Left renal pelvis (tissue), 4 donors: Measurements from ENCODE around the gene PRR5. TPM values are rescaled to one million over a fixed set of nuclear protein-coding genes. Genes with fewer than 3 reads are reported as not detected.

ENCODE experiments used
- DNase-seq, 4 donors: peaks; one replicate each; pipeline ENCODE4 v3.0.0-alpha.2; 2013; ENCODE audit warnings: low read depth in 4 of 4, low spot score in 3 of 4
- polyA plus RNA-seq, 4 donors: library from polyadenylated mRNA; unstranded; fragments of 120-200 nt; gene quantifications; one replicate each; pipeline ENCODE4 v1.2.1, GENCODE V29; 2013; ENCODE audit not compliant: insufficient read length in 4 of 4

Gene PRR5
- polyA plus RNA-seq, 4 donors, result 18.7 to 36.9 (median 21.2) TPM

DNA sequence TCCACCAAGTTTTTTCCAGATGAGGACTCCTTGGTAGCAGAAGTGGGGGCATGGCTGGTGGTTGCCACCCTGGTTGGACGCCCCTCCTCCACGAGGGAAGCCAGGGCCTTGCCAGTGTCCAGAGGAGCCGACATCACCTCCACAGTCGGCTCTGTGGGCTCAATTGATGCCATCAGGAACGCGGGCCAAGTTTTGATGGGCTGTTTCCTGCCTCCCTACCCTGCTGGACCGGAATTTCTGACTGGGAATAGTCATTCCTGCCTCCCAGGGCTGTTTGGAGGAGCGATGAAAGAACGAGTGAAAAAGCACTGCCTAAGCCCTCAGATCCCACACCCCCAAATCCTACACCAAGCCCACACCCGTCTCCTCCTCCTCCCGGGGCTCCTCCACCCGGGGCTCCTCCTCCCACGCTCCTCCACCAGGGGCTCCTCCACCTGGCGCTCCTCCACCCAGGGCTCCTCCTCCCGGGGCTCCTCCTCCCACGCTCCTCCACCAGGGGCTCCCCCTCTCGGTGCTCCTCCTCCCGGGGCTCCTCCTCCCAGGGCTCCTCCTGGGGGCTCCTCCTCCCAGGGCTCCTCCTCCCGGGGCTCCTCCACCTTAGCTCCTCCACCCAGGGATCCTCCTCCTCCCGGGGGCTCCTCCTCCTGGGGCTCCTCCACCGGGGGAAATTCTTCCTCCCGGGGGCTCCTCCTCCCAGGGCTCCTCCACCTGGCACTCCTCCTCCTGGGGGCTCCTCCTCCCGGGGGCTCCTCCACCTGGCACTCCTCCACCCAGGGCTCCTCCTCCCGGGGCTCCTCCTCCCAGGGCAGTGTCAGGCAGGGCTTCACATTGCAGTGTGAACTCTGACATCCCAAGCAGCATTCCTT lies 10.0 kb upstream of the PRR5 start:
- DNase-seq, result no peak

DNA sequence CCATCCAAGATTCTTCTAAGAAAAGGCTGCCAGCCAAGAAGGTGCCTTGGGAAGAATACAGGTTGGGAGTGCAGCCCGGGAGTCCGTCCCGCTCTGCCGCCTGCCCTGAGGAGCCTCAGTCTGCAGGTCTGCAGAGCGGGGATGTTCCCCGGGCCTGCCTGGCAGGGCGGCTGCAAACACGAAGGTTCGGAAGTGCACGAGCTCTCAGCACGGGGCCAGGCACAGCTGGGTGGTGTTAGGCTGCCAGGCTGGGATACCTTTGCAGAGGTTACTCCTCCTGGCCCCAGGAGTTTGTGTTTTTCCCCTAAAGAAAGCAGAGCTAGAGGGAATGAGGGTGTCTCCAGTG lies 9.4 kb upstream of the PRR5 start:
- DNase-seq, result no peak

DNA sequence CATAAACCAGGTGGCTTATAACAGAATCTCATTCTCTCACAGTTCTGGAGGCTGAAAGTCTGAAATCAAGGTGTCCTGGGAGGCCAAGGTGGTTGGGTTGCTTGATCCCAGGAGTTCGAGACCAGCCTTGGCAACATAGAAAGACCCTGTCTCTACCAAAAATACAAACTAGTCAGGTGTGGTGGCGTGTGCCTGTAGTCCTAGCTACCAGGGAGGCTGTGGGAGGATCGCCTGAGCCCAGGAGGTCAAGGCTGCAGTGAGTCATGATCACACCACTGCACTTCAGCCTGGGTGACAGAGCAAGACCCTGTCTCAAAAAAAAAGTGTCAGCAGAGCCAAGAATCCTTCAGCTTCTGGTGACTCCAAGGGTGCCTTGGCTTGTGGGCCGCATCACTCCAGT lies 8.9 kb upstream of the PRR5 start:
- no peak for DNase-seq

DNA sequence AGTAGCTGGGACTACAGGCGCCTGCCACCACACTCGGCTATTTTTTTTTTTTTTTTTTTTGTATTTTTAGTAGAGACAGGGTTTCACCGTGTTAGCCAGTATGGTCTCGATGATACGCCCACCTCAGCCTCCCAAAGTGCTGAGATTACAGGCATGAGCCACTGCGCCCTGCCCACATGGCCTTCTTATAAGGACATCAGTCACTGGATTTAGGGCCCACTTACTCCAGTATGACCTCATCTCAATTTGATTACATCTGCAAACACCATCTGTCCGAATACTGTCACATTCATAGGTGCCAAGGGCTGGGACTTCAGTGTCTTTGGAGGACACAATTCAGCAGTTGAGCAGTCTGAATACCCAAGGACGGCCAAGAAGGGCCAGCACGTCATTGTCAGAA lies 8.2 kb upstream of the PRR5 start:
- DNase-seq, result no peak

DNA sequence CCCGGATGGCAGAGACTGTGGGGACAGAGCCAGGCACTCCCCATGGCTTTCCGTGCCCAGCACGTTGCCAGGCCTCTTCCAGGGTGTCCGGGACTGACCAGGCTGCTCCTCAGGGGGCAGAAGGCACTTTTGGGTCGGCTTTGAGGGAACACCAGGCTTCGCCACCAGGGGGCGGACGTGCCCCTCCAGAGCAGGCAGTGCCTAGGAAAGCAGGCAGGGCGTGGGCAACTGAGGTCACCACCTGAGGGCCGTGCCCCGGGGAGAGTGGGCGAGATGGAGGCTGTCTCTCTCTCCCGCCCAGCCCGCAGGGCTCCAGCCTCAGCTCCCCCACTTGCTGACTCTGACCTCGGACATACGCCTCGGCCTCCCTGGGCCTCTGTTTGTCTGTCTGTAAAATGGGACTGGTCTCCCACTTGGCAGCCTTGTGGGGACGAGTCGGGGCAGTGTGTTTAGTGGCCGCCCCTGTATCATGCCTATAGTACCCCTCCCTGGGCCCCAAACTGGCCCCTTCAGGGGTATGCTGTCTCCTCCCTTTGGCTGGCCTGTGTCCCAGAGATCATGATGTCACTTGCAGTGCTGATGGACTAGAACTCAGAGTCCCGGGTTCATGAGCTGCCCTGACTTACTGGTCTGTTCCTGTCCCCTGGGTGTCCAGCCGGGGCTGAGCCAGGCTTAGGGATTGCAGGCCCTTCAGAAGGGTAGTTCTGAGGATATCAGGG lies 4.4 kb upstream of the PRR5 start:
- no peak for DNase-seq

DNA sequence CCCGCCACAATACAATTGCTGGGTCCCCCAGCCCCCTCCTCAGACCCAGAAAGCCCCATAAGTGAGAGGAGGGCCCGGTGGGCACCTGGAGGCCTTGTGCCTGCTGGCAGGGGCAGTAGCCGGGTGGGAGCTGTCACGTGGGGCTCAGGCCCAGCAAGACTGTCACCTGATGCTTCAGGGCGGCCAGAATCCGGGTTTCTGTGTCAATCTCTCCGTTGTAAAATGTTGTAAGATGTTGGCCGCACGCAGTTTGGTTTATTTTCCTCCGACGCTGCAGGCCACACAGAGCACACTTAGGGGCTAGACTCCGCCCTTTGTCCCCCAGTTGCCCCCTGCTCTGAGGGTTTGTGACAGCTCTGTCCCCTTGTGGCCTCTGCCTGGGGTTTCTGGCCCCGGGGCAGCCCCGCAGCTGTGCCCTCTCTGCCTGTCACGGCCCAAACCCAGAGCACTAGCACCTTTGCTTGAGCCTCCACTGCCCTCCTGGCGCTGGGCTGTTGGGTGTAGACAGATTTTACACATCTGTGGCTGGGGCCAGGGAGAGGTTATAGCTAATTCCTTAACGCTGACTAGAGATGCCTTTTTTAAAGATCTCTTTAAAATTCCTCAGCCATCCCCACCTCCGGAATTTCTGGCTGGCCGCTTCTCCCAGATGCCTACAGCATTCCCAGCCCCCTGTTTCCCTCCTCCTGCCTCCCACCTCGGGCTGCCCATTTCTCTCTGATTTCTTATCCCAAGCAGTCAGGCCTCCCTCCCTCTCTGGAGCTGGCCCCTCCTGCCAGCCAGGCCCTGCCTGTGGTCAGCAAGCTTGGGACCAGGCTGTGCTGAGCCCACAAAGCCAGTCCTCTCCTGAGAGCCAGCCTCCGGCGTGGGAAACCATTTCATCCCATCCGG lies 3.2 kb upstream of the PRR5 start:
- DNase-seq, result no peak

DNA sequence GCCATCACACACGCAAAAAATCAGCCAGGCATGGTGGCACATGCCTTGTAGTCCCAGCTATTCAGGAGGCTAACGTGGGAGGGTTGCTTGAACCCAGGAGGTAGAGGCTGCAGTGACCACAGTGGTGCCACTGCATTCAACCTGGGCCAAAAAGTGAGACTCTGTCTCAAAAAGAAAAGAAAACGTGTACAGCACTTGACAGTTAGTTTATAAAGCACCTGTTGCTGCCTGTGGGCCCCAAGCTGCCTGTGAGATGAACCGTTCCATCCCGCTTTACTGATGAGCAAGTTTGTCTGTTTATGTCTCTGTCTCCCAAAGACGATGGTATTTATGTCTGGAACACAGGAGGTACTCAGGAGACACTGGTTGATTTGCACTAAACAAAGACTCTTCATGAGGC lies 1.5 kb upstream of the PRR5 start:
- DNase-seq, result no peak

DNA sequence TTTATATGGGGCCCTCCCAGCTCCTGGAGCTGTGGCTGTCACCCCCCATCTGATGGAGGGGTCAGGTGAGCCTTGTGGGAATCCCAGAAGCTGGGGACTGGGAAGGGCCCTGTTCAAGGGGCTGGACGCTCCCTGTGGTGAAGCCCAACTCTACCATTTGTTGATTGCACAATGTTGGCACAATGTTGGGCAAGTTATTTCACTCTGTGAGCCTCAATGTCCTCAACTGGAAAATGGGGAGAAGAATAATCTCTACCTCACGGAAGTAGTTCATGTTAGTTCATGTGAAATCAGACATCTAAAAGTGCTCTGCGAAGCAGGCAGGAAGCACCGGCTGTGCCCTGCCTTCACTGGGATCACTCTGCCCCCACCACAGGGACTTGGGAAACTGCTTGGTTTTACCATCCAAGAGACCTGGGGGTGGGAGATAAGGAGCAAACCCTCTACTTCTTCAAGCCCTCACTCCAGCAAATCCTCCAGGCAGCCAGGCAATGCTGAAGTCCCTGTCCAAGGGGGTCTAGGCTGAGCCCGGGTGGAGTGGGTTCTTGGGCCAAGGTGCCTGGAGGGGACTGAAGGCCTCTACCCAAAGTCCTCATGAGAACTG lies 715 bp upstream of the PRR5 start:
- DNase-seq, result no peak

DNA sequence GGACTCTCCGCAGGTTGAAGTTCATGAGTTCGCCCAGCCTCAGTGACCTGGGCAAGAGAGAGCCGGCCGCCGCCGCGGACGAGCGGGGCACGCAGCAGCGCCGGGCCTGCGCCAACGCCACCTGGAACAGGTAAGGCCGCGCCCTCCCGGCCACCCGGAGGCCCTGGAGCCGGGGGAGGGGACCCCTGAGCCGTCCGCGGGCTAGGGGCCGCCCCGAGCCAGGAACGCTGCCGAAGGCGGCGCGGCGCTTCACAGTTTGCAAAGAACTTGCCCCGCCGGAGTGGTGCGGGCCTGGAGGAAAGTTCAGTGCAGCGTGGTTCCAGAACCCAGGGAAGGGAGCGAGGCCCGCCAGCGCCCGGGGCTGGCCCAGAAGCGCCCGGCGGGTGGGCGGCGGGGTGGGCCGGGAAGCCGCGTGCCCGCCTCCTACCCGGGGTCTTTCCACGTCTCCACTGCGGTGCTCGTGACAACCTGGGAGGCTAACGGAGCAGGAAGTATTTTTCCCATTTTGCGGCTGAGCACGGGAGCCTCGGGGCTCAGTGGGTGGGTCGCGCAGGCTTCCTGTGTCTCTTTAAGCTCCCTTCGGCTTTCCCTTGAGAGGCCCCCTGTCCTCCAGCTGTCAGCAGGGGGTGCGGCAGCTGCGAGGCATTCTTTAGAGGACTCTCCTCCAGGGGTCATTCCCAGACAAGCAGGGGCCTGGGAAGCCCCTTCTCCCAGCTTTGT lies 635 bp downstream of the PRR5 start:
- no peak for DNase-seq

DNA sequence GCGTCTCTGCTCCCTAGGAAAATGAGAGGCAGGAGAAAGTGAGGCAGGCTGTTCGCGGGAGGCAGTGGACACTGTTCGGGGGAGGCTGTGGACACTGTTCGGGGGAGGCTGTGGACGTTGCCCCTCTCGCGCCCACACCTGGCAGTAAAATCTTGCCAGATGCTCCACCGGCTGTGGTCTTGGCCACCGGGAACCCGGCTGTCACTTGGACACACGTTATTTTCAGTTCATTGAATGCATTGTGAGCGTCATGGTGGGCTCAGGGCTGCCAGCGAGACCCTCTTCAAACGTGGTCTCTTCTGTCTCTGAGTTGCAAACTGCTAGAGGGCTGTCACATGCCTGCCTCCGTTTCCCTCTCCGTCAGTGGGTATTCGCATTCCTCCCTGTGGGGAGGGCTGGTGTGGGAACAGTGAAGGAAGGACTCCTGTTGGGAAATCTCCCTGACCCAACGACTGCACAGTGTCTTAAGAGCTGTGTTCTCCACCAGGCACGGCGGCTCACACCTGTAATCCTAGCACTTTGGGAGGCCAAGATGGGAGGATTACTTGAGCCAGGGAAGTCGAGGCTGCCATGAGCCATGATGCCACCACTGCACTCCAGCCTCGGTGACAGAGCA lies 1.4 kb downstream of the PRR5 start:
- no peak for DNase-seq

DNA sequence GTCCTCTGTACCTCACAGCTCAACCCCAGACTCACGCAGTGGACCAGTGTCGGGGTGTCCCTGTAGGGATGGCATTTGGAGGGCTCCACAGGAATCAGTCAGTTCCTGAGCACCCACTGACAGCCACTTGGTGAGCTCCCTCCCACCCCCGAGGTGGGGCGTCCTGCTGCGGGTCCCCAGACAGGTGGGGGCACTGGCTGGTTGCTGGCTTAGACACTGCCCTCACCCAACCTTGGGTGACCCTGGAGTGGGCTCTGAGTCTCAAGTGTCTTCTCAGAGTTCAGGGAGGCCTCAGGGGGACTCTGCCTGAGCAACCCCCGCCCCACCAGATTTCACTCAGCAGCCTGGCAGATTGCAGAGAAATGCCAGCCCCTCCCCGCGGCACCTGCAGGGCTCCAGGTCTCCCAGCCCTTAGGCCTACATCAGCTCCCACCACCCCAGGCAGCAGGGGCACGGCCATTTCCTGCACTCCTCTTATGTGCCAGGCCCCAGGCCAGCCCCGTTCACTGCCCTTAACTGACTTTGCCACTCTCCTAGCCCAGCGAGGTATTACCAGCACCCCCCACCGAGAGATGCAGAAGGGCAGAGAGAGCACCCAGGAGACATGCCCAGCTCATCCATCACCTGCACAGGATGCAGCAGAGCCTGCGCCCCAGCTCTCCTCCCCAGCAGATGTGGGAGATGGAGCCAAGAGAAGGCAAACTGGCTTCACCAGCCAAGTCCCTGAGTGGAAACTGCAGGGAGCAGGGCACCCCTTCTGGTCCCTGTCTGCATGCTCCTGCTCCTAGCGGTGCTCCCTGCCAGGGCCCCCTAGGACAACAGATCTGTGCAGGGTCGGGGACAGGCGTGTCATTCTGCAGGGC lies 2.4 kb downstream of the PRR5 start:
- no peak for DNase-seq

DNA sequence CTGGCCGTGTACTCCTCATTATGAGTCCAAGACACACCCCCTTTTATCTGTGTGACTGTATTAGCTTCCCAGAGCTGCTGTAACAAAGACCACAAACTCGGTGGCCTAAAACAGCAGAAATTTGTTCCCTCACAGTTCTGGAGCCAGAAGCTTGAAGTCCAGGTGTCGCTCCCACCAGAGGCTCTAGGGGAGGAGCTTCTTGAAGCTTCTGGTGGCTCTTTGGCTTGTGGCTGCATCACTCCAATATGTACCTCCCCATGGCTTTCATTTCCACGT lies 3.0 kb downstream of the PRR5 start:
- DNase-seq, result no peak

DNA sequence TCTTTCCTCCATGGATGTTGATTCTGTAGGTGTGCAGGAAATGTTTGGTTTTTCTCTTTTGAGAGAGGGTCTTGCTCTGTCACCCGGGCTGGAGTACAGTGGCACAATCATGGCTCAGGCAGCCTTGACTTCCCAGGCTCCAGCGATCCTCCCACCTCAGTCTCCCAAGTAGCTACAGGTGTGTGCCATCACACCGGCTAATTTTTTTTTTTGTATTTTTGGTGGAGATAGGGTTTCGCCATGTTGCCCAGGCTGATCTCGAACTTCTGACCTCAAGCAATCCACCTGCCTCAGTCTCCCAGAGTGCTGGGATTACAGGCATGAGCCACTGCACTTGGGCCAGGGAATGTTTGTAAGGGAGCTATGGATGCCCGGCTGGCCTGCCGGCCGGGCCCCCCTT lies 4.5 kb downstream of the PRR5 start:
- DNase-seq, result no peak

DNA sequence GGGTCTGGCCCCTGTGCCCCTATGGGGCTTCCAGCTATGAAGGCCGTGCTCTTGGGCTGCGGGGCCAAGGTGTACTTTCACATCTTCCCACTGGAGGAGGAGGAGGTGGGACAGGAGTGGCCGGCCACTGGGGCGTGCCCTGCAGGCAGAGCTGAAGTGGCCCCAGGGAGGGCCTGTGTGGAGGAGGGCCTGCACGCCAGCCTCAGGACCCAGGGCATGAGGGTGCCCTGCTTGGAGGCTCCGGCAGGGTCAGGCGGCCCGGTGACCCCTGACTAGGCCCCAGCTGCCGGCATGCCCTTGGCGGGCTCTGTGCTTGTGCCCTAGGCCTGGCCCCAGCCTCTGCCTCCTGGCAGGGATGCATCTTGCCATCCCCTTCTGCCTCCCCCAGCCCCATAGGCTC lies 5.2 kb downstream of the PRR5 start:
- no peak for DNase-seq

DNA sequence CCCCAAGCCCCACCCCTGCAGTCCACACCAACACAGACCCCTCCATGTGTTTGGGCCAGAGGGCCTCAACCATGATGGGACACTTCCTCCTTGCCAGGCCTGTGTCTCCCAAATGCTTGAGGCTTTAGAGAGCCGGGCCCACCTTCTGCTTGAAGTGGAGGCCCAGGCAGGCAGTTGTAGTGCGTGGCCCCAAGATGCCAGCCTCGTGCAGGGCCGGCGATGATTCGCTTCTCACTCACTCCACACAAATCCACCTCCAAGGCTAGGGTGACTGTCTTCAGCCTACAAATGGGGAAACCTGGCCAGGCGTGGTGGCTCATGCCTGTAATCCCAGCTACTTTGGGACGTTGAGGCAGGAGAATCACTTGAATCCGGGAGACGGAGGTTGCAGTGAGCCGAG lies 5.7 kb downstream of the PRR5 start:
- no peak for DNase-seq

DNA sequence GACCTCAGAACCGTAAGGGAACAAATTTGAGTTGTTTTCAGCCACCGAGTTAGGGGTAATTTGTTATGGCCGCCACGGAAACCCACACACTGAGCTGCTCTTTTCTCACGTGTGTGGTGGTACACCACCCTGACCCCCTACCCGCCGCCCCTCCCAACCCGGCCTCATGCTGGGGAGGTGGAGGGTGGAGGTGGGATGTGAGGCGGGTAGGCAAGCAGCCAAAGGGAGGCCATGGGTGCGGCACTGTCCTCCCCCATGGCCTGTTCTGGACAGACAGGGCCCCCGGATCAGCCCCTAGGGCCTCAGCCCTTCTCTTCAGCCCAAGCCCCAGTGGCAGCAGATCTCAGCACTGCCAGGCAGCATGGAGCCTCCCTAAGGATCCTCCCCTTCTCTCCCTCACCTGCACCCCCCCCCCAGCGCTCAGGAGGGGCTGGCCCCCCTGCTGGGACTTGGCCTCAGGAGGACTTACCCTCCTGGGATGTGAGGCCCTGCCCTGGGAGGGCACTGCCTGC lies 7.9 kb downstream of the PRR5 start:
- DNase-seq, result no peak

DNA sequence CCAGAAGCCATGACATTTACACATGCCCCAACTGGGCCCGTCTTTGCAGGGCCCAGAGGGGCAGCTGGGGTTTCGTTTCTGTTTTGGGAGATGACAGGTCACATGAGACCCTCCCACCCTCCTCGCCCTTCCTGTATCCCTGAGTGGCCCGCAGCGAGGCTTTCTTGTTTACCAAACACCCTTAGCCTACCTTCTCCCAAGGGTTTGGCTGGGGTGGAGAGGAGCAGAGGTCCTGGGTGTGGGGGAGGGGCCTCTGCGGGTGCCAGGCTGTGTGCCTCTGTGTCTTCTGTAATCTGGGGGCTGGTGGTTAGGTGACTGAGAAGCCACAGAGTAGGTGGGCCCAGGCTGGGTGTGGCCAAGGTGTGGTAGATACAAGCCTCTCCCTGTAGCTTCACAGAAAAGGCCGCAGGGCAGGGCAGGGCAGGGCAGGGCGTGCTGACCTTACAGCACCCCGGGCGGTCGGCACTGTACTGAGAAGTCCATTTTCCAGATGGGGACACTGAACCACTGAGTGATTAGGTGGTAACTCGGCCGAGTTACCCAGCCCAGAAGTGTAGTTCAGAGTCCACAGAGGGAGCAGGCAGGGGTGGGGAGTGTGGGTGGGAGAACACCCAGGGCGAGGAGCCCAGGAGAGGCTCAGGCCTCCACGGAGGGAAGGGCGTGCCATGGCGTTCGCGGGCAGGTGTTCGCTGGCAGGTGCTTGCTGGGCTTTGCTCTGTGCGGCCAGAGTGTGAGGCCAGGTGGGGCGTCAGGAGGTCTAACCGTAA lies 8.7 kb downstream of the PRR5 start:
- no peak for DNase-seq

DNA sequence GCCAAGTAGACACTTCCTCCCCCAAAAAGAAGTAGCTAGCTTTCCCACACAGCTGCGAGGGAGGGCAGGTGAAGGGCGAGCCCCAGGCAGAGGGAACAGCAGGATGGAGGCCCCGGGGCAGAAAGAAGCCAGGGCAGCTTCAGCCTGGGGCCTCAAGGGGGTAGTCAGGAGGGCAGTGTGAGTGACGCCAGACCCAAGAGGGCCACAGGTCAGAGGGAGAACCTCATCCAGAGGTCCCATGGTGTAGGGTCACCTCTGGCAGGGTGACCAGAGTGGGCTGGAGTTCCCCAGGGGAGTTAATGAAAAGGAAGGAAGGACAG lies 9.2 kb downstream of the PRR5 start:
- DNase-seq, result no peak
